HG02840 (cell line): ENCODE measurements around the gene NFIL3.
"Not testable (repeated sequence)": the region's sequence is repeated elsewhere in the genome, so short reads cannot be mapped to it uniquely, and the experiment has no call there.

ENCODE experiments used
- ATAC-seq: cut with Tn5 transposase; IDR thresholded peaks from one replicate; pipeline ENCODE4 v1.9.1; 2021; ENCODE audit warnings: mild to moderate bottlenecking, moderate library complexity, moderate number of reproducible peaks; ENCODE audit not compliant: unreplicated experiment, low FRiP score

The NFIL3 gene, protein sequence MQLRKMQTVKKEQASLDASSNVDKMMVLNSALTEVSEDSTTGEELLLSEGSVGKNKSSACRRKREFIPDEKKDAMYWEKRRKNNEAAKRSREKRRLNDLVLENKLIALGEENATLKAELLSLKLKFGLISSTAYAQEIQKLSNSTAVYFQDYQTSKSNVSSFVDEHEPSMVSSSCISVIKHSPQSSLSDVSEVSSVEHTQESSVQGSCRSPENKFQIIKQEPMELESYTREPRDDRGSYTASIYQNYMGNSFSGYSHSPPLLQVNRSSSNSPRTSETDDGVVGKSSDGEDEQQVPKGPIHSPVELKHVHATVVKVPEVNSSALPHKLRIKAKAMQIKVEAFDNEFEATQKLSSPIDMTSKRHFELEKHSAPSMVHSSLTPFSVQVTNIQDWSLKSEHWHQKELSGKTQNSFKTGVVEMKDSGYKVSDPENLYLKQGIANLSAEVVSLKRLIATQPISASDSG

DNA sequence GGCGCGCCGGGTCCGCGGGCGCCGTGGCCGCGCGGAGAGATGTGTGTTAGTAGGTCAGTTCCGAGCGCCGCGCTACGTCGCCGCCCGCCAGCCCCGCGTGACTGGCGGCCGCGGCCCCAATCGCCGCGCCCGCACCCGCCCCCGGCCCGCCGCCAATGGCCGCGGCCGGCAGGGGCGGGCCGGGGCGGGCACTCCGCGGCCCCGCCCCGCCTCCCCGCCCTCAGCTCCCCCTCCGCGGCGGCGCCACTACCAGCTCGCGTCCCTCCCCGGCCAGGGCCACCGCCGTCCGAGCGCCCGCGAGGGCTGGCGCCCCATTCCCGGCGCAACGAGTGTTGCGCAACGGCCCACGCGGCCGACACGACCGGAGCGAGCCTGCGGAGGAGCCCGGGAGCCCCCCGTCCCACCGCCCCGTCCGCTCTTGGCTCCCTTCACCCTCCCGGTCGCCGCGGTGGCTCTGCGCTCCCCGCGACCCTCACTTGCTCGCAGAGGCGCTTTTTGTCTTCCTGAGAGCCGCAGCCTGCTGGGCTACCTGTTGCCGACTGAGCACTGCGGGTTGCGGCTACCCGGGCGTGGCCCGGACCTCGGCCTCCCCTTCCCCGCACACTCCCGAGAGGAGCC, at the start of gene NFIL3:
Gene NFIL3 (minus strand): TSS at position 48 of the 618 bp plus-strand sequence. CDS start 13,098 bp downstream, outside the sequence.
- ATAC-seq, result peak; percentile 79

GRCh38 chr9:91471524-91471923, 47.9 kb upstream of the NFIL3 start:
- not testable (repeated sequence) for ATAC-seq

- no peak for ATAC-seq
Observed at GRCh38 chr9:91465420-91465819, 41.8 kb upstream of the NFIL3 start.

GRCh38 chr9:91458906-91459305, 35.3 kb upstream of the NFIL3 start:
- no peak for ATAC-seq

- no peak for ATAC-seq
Observed at GRCh38 chr9:91452844-91453243, 29.2 kb upstream of the NFIL3 start.

GRCh38 chr9:91451431-91452270, 28.0 kb upstream of the NFIL3 start:
- ATAC-seq, result no peak

DNA sequence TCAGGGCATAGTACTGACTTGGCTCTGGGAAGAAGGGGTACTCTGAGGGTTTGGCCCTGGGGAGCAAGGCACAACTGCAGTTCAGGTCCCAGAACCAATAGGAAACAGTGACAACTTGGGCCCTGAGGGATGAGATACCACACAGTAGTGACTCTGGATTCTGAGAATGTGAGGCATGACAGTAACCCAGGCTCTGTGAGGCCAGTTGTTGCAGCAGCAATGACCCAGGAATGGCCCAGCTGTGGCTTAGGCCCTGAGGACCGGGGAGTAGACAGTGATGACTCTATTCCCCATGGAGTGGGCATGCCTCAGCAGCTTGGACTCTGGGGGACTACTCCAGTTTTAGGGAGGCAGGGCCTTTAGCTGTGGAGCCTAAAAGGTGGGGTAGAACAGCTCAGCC, 21.5 kb upstream of the NFIL3 start:
- no peak for ATAC-seq

GRCh38 chr9:91443994-91444392, 20.4 kb upstream of the NFIL3 start:
- no peak for ATAC-seq

- ATAC-seq, result no peak
Observed at GRCh38 chr9:91443321-91443993, 19.8 kb upstream of the NFIL3 start.

DNA sequence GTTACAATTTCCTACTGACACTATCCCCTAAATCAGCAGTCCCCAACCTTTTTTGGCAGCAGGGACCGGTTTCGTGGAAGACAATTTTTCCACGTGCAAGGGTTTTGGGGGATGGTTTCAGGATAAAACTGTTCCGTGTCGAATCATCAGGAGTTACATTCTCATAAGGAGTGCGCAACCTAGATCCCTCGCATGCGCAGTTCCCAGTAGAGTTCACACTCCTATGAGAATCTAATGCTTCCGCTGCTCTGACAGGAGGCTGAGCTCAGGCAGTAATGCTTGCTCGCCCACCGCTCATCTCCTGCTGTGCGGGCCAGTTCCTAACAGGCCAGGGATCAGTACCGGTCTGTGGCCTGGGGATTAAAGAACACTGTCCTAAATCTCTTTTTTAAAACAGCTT, 13.2 kb upstream of the NFIL3 start:
- no peak for ATAC-seq

DNA sequence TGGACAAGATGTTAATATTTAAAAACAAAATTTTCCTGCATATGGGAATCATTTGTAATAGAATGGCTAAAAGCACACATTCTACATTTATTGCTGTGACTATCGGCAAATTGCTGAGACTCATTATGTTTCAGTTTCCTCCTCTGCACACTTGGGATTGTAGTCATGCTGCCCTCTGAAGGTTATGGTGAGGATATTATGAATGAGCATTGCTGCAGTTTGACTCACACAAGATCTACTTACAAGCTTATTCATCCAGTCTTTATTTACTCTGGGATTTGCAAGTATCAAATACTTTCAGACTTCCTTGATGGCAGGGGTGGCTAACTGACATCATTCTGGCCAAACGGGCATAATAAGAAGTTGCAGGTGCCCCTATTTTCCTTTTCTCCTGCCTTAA, 9.5 kb upstream of the NFIL3 start:
- no peak for ATAC-seq

- ATAC-seq, result no peak
Observed at GRCh38 chr9:91431485-91431884, 7.9 kb upstream of the NFIL3 start.

- no peak for ATAC-seq
Observed at GRCh38 chr9:91429501-91429900, 5.9 kb upstream of the NFIL3 start.

DNA sequence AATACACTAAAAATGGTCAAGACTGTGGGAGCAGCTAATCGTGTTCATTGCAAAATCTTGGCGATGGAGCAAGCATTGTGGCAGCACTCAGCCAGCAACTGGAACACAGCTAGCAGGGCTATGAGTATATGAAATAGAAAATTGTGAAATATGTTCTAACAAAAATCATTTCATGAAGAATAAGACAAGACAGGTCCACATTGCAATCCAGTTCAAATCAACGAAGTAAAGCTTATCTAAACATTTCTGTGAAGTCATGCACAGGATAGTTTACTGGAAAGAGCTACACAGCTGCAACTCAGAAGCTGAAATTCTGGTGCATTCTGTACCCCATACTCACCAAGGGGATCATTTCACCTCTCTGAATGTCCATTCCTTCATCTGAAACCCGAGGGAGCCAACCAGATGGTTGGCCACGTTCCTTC, 5.3 kb upstream of the NFIL3 start:
- ATAC-seq, result no peak

GRCh38 chr9:91428436-91428835, 4.8 kb upstream of the NFIL3 start:
- ATAC-seq, result no peak

DNA sequence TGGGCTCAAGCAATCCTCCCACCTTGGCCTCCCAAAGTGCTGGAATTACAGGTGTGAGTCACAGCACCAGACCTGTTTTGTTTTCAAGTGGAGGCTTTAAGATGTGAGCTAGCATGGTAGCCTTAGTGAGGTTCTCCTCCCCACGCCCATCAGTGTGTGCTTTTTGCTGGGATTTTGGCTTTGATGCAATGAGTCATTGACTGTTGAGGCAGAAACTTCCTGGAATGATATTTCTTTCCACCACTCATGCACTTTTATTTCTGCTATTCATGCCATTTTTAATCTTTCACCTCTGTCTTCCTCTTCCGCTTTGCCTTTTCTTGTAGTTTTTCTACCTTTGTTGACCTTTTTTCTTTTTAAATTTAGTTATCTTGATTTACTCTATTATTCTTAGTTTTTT, 4.2 kb upstream of the NFIL3 start:
- no peak for ATAC-seq

DNA sequence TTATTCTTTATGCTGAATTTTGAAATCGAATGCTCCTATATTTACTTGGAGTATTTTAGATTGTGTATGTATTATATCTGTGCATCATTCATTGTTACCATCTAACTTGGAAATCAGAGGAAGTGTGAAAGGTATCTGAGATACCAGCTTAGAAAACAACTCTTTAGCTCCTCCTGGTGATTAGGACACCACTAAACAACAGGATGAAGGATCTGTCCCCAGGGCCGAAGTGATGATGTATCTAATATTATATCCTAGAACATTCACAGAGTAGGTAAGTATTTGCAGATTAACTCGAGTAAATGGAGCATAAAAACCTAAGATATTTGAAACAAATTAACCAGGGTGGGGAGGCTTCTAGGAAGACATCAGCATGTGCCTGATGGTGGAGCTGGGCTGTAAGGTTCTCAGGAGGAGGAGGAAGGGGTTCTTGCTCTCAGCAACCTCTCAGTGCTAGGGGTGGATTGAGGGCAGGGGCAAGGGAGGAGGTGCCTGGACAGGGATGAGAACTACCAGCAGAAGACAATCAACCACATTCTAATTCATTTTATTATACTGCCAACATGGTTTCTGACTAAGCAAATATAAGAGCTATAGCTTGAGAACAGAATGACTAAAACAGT, 2.6 kb upstream of the NFIL3 start:
- no peak for ATAC-seq

- no peak for ATAC-seq
Observed at GRCh38 chr9:91425271-91425670, 1.6 kb upstream of the NFIL3 start.

DNA sequence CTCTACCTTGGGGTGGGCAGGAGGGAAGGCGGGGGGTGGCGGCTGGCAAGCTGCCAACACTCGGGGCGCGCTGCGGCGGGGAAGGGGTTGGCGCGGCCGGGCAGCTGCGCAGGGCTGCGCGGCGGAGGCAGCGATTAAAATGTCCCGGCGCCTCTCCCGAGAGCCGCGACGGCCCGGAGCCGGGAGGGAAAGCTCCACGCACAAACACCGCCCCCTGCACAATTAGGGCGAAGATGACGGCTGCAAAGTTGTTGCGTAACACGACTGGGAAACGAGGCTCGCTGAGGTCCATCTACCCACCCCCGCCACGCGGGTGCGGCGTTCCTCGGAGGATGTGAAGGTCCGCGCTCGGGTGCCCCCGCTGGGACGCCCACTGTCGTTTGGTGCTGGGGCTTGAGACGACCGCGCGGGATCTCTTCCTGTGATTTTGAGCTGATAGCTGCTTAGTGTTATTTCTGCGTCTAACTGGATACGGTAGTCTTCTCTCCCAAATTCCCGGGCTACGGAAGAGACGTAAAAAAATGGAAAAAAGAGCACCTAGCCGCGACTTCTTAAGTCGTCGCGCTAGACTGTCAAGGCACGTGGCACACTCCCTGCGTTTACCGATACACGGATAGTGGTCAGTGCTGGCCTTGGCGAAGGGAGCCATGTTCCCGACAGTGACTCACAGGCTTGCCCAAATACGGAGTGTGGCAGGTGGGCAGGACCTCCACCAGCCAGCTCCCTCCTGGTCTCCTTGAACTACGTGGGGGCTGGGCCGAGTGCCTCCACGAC, 958 bp upstream of the NFIL3 start:
- ATAC-seq, result peak; percentile 5
